Measurements from ENCODE around the gene IL2RA.

- TF ChIP-seq POLR2AphosphoS5 (IDR thresholded peaks at IDR 0.05), result no peak
- no peak for TF ChIP-seq CTCF (IDR thresholded peaks at IDR 0.05)
- TF ChIP-seq POLR2A (IDR thresholded peaks at IDR 0.05), result no peak
Observed at GRCh38 chr10:6045314-6045848, 16.8 kb downstream of the IL2RA start.

Measured in upper lobe of left lung (tissue), 4 donors.